COLO829 (cell line): ENCODE data around the gene VSNL1.
"Not testable (repeated sequence)": the region's sequence is repeated elsewhere in the genome, so short reads cannot be mapped to it uniquely, and the experiment has no call there.

Experiments used
- DNase-seq: peaks from one replicate; pipeline ENCODE4 v3.0.0; 2012; ENCODE audit warnings: low spot score

The VSNL1 gene

DNA sequence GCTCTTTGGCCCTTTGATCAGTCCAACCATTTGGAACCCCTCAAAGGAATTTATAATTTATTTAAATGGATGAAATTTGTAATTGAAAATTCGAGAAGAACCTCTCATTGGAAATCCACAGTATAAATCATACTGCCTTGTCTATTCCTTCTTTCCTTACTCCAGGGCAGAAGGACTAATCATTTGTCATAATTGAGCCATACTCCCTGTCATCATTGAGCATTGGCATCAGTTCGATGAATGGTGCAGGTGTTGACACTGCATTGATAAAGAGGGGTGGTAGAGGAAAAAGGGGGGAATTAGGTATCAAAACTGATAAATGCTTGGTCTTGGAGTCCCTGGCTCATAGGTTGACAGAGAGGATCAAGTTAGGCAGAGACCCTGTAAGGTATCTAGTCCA lies 2.0 kb downstream of the VSNL1 start:
- no peak for DNase-seq

DNA sequence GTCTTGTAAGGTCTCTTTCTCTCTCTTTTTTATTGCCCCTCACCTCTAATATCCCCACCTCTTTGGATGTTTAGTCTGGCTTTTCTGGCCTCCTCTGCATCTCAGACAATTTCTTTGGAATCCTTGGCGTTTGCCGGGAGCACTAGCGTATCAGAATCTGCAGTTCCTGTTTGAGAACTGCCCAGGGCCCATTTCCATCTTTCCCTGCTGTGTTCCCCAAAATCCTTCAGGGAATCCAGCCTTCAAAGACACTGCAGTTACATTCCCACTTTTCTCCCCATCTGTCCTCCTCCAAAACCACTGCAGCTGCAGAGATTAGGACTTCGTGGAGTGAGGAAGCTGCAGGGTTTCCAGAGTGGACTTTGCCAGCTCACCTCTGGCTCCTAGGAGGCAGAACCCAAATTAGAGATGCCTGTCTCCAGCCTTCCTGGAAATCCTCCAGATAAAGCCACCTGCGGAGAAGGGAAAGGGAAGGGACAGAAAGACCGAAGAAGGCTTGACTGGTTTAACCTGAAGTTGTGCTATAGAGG lies 2.7 kb downstream of the VSNL1 start:
- DNase-seq: no peak

GRCh38 chr2:17543848-17544247 lies 3.4 kb downstream of the VSNL1 start:
- DNase-seq: no peak

GRCh38 chr2:17544256-17544655 lies 3.8 kb downstream of the VSNL1 start:
- DNase-seq: no peak

GRCh38 chr2:17545680-17546613 lies 5.5 kb downstream of the VSNL1 start:
- DNase-seq: no peak

DNA sequence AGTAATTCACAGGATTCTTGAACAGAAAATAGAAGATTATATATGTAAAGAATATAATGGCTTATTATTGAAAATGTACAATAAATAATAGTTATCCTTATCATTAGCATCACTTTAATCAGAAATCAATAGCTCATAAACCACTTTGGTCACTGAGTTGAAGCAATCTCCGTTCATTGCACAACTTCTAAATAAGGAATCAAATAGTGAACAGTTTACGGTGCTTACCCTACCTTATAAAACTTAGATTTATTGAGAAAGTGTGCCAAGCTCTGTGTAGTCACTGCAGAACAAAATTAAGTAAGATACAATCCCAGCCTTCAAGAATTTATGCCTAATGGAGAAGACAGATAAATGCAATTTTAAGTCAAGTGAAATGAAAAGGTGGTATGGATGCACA lies 6.7 kb downstream of the VSNL1 start:
- DNase-seq: no peak

DNA sequence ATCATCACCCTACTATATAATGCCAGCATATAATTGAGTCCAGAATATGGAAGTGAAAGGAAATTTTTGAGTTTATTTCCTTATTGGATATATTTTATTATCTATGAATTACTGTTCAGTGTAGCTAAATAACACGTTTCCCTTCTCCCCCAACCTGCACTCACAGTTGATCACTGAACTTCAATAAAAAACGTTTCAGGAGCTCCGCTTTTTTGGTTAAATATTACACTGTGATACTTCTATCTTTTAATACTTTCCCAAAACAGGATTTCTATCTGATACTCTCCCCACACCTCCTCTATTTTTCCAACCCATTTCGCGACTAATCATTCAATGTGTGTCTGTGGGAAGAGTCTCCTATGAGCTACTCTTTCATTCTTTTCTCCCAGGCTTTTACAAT lies 7.2 kb downstream of the VSNL1 start:
- no peak for DNase-seq

DNA sequence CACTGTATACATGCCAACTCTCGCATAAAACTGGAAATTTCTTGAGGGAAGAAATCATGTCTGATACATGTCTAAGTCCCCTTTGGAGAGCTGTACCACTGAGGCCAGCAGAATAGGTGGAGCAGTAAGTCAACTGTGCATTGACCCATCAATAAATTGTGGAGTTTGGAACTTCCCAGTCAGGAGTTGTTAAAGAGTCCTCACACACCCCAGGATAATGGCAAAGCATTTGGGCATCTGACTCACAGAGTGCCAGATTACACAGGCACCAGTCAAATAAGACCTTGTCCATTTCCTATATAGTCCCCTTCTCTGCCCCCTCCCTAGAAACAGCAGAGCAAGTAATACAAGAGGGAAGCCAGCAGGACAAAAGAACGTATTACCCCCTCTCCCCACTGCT lies 10.4 kb downstream of the VSNL1 start:
- no peak for DNase-seq

GRCh38 chr2:17555150-17555549 lies 14.7 kb downstream of the VSNL1 start:
- no peak for DNase-seq

- no peak for DNase-seq
Observed at GRCh38 chr2:17557596-17557995, 17.1 kb downstream of the VSNL1 start.

- no peak for DNase-seq
Observed at GRCh38 chr2:17558053-17558452, 17.6 kb downstream of the VSNL1 start.

DNA sequence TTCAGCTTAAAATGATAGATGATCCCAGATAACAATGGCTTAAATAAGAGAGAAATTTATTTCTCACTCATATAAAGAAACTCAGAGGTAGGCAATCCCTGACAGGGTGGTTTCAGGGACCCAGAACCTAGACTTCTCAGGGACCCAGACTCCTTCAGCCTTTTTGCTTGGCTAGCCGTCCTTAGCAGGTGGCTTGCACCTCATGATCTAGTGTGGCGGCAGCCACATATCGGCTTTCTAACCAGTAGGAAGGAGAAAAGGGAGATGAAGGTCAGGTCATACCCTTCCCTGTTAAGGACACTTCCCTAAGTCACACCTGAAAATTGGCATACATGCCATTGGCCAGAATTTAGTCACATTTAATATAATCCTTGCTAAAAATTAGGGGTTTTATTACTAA lies 18.4 kb downstream of the VSNL1 start:
- DNase-seq: no peak

DNA sequence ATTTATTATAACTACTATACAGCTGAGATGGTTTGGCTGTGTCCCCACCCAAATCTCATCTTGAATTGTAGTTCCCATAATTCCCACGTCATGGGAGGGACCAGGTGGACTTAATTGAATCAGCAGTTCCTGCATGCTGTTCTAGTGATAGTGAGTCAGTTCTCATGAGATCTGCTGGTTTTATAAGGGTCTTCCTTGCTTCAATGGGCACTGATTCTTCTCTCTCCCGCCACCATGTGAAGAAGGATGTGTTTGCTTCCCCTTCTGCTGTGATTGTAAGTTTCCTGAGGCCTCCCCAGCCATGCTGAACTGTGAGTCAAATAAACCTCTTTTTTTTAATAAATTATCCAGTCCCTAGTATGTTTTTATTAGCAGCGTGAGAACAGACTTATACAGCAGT lies 25.2 kb downstream of the VSNL1 start:
- not testable (repeated sequence) for DNase-seq

DNA sequence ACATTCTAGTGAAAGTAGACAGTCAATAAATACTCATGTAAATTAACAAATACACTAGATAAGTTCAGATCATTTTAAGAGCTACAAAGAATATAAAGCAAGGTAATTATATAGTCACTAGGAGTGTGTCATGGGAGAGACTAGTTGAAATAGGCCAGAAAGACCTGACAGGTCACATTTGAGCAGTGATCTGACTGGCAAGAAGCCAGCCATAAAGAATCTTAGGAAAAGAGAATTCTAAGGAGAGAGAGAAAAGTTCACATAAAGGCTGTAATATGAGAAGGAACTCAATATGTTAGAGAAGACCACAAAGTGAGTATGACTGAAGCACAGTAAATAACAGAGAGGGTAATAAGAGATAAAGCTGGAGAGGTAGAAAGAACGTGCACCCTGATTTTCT lies 31.2 kb downstream of the VSNL1 start:
- no peak for DNase-seq

- DNase-seq: no peak
Observed at GRCh38 chr2:17573085-17573803, 32.7 kb downstream of the VSNL1 start.

DNA sequence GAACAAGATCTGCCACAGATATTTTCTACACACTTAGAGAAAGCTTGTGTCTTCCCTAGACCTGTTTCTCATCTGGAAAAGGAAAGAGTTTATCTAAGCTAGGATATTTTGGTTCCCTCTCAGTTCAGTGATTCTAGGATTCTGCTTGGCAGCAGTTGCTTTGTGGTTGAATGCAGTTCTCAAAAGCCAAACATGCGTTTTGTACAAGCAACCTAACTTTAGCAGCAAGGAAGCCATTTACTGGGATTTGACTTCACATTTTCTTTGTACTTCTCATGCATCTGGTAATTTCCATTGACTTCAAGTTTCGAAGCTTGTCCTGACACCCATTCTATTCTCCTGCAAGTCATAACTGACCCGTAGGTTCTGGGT lies 33.3 kb downstream of the VSNL1 start:
- no peak for DNase-seq

GRCh38 chr2:17574406-17575073 lies 34.0 kb downstream of the VSNL1 start:
- DNase-seq: no peak

- no peak for DNase-seq
Observed at GRCh38 chr2:17576802-17577201, 36.3 kb downstream of the VSNL1 start.

DNA sequence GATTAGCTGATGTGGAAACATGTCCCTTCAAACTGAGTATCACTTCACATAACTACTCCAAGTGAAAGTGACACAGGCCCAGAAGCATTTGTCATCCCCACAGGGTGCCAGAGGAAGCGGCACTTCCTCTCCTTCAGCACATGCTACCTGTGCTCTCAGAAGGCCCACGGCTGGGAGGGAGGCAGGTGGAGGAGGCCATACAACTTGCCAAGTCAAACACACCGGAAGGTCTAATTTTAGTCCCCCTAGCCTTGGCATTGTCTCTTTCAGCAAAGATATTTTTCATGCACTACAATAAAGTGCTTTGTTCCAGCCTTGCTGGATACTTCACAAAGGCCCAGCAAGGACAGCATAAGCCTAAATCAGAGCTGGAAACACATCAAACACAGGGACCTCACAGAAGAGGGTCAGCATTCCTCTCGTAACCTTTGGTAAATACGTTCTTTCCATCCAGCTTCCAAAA lies 38.0 kb downstream of the VSNL1 start:
- DNase-seq: no peak

DNA sequence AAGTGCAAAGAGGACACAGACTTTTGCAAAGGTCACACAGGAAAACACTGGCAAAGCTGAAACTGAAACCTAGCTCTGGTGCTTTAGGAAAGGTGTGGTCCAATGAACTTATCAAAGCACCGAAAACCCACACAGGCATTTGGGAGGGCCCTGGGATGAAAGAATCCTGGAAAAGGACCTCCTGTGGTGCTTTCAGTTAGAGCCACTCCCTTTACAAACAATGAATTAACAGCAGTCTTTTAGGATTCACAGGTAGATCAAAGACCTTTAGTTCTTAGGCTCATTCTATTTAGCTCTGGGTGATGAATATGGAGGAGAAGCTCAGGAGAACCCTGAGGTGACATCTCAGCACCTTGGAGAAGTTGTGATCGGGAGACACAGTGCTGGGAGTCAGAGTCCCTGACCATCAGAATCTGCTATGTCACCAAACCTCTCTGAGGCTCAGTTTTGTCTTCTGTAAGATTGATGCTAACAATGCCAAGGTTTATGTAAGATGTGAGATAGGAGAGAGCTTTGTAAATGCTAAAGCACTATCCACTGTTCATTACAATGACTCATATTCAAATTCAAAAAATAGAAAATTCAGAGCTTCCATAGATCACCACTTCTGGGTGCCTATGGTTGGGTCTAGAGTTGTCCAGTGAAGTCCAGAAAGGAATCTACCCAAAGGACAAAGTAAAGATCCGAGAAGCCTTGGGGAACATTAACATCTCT lies 39.3 kb downstream of the VSNL1 start:
- no peak for DNase-seq

DNA sequence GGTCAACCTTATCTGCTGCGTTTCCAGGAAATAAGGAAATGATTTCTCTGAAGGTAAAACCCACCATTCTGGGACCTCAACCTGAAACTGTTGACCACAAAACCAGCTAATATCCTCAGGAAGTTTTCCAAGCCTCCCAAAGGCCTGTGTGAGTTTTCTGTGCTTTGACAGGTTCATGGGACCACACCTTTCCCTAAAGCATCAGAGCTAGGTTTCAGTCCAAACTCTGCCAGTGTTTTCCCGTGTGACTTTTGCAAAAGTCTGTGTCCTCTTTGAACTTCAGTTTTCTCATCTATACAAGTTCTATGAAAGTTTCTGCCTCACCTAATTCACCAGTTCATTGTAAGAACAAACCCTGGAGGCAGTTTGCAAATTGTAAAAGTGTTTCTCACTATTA lies 39.8 kb downstream of the VSNL1 start:
- DNase-seq: no peak

DNA sequence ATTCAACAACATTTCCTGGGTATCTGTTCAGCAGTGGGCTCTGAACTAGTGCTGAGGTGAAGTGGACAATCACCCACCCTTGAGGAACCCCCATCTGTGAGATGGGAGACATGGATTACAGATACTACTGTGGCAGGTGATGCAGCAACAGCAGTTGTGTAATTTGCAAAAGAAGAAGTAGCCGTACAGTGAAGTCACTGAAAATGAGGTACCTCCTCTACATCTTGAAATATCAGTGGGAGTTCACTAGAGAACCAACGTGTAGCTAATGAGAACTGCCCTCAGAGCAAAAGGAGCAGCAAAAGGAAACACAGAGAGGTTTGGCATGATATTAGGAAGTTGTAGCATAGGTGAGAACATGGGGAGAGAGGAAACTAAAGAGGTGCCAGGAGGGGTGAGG lies 41.3 kb downstream of the VSNL1 start:
- no peak for DNase-seq
